GM19463 (cell line): ENCODE results near the gene SNAP25.

Experiments
- ATAC-seq: cut with Tn5 transposase; IDR thresholded peaks from one replicate; pipeline ENCODE4 v1.9.1; 2021; ENCODE audit warnings: mild to moderate bottlenecking, moderate library complexity; ENCODE audit not compliant: unreplicated experiment

The SNAP25 gene

GRCh38 chr20:10218536-10219451 is at the start of gene SNAP25:
SNAP25 (plus strand) TSS chr20:10218830; CDS start chr20:10275492, 56,662 bp downstream.
- ATAC-seq, result no peak

- no peak for ATAC-seq
These were observed 48.9 kb upstream of the SNAP25 start for GRCh38 chr20:10169752-10170151.

DNA sequence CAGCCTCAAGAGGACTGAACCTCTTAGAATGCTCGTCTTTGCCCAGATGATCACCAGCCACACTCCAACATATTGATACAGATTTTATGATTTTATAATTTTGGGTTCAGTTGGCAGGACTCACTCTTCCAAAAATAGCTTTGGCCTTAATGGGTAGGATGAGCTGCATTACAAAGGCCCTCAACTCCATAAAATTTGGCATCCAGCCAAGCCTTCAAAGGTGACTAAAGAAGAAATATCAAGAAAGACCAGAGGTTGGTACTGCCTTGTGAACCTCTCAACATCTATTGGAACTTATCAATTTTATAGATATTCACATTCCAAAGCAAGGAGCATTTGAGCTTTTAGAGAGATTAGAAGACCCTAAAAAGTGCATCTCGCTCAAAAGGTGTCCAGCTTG is 48.4 kb upstream of the SNAP25 start:
- ATAC-seq, result no peak

DNA sequence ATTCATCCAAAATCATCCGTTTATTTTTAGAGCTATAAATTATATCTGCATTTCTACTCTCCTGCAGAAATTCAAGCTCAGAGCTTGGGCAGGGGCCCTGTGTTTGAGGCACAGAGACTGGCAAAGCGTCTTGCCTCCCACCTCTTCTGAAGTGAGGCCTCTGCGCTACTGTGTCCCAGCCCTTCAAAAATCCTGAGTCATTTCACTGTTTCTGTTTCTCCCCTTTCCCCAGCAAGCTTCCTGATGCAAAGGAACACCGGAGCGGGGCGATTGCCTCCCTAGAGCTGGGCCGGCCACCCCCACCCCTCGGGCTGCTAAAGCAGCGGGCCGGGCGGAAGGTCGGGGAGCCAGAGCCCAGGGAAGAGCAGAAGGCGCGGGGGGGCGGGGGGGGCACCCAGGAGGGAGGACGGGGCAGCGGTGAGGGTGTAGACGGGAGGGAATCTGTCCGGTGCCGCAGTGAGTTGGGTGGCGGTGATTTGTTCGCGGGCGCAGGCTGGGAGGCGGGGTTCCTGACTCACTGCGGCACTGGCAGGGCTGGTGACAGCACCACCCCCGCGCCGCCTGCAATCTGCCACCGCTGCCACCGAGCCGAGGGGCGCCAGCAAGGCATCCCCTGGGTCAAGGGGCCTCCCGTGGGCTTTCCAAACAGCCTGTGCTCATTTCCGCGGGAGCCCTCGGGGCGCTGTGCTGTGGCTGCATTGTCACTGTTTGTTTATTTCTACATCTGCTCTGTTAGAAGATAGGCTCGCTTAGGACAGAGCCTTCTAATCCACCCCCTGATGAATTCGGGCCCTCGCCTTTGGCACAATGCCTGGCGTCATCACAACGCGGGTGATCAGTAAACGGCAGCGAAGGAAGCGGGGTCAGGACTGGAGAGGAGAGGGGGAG is 46.5 kb upstream of the SNAP25 start:
- no peak for ATAC-seq

GRCh38 chr20:10172998-10173655 is 45.5 kb upstream of the SNAP25 start:
- ATAC-seq, result no peak

GRCh38 chr20:10174400-10174799 is 44.2 kb upstream of the SNAP25 start:
- ATAC-seq, result no peak

DNA sequence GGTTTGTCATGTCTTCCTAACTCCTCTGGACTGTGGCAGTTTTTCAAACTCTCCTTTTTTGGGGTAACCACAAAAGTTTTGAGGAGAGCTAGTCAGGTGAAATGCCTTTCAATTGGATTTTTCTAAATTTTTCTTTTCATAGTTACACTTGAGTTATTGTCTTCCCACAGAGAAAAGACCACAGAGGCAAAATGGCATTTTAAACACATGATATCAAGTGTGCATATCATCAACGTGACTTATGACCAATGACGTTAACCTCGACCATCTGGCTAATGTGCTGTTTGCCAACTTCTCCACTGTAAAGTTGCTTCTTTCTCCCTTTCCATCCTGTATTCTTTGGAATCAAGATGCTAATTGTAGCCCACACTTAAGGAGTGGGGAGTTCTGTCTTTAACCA is 41.3 kb upstream of the SNAP25 start:
- no peak for ATAC-seq

DNA sequence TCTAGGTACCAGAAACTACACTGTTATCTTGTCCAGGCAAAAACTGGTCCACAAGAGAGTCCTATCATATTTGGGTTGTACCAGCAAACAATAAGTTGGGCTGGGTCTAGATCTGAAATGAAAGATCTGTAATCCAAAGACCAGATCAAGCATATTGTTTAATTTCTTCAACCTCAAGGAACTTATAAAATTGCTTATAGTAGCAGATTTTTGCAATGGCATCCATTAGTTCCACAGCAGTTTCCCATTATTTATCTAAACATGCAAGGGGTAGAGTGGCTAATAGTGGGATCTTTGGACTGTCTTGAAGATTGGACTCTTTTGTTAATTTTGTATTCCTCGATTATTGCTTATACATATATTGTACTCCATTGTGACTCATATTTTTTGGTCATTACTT is 40.5 kb upstream of the SNAP25 start:
- no peak for ATAC-seq

GRCh38 chr20:10178727-10179313 is 39.8 kb upstream of the SNAP25 start:
- ATAC-seq, result no peak

GRCh38 chr20:10179574-10180298 is 38.9 kb upstream of the SNAP25 start:
- ATAC-seq, result no peak

DNA sequence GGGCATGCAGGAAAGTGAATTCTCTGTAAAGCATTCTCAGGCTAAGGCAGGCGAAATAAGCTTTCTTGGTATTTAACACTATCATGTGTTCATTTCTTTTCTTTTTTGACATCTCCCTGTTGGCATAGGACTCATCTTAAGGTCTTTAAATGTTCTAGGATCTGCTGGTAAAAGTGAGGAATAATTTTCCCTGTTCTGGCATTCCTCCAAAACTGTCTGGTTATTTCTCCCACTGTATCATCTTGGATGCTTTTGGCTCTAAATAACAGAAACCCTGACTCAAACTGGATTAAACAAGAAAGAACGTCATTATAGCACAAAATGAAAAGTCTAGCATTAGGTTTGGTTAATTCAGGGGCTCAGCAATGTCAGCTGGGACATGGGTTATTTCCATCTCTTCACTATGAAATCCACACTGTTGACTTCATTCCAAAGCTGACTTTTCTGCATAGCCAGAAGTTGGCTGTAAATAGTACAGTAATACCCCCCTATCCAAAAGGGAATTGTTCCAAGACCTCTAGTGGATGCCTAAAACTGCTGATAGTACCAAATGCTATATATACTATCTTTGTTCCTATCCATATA is 37.9 kb upstream of the SNAP25 start:
- no peak for ATAC-seq

- ATAC-seq, result no peak
These were observed 32.7 kb upstream of the SNAP25 start for GRCh38 chr20:10185741-10186558.

GRCh38 chr20:10190456-10190855 is 28.2 kb upstream of the SNAP25 start:
- no peak for ATAC-seq

- ATAC-seq, result no peak
These were observed 26.5 kb upstream of the SNAP25 start for GRCh38 chr20:10192171-10192570.

DNA sequence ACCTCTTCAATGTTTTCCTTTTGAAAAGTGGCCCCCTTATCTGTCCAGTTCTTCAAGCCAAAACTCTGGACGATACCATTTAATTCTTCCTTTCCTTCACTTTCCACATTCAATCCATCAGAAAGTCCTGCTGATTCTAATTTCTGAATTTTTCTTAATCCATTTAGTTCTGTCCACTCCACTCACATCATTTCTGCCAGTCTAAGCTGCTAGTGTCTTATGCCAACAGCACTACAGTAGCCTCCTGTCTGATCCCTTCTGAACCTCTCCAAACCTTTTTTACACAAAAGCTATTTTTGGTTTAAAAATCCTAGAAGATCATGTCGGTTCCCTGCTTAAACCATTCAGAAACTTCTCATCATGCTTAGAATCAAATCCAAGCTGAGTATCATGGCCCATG is 24.5 kb upstream of the SNAP25 start:
- ATAC-seq, result no peak

GRCh38 chr20:10200330-10200729 is 18.3 kb upstream of the SNAP25 start:
- ATAC-seq, result no peak

- no peak for ATAC-seq
These were observed 17.2 kb upstream of the SNAP25 start for GRCh38 chr20:10201321-10201870.

- no peak for ATAC-seq
These were observed 9.5 kb upstream of the SNAP25 start for GRCh38 chr20:10209091-10209490.

GRCh38 chr20:10213526-10213925 is 5.1 kb upstream of the SNAP25 start:
- ATAC-seq, result no peak
